GM10266 (cell line): ENCODE results near the gene ERVMER34-1.

Source experiments
- DNase-seq: peaks from one replicate; pipeline ENCODE4 v3.0.0; 2012; ENCODE audit errors: extremely low spot score
- CTCF ChIP-seq: IDR thresholded peaks from 2 replicates; pipeline ENCODE4 v1.5.1; 2012; ENCODE audit warnings: mild to moderate bottlenecking, low read depth; ENCODE audit not compliant: control insufficient read depth, insufficient read depth; ENCODE audit errors: missing control alignments

Gene ERVMER34-1

GRCh38 chr4:52780617-52781354 is 29.6 kb upstream of the ERVMER34-1 start:
- TF ChIP-seq CTCF = no peak
- no peak for DNase-seq

GRCh38 chr4:52780206-52780605 is 29.0 kb upstream of the ERVMER34-1 start:
- TF ChIP-seq CTCF = no peak
- no peak for DNase-seq

GRCh38 chr4:52760256-52760655 is 9.0 kb upstream of the ERVMER34-1 start:
- DNase-seq = no peak
- TF ChIP-seq CTCF = no peak

GRCh38 chr4:52755426-52755825 is 4.2 kb upstream of the ERVMER34-1 start:
- DNase-seq = no peak

GRCh38 chr4:52752936-52753335 is 1.7 kb upstream of the ERVMER34-1 start:
- DNase-seq = no peak
- no peak for TF ChIP-seq CTCF

More at GRCh38 chr4:52755426-52755825, 4.2 kb upstream of the ERVMER34-1 start:
- no peak for TF ChIP-seq CTCF

GRCh38 chr4:52751487-52751911 is 274 bp upstream of the ERVMER34-1 start:
- no peak for TF ChIP-seq CTCF
- DNase-seq = no peak

GRCh38 chr4:52750213-52750612 is 1.0 kb downstream of the ERVMER34-1 start:
- TF ChIP-seq CTCF = no peak
- DNase-seq = no peak
